HG03175 (cell line): ENCODE measurements around the gene TMEM213.
"Not testable (repeated sequence)": the region's sequence is repeated elsewhere in the genome, so short reads cannot be mapped to it uniquely, and the experiment has no call there.

Source experiments
- ATAC-seq: cut with Tn5 transposase; IDR thresholded peaks from one replicate; pipeline ENCODE4 v1.9.1; 2021; ENCODE audit warnings: mild to moderate bottlenecking, moderate library complexity; ENCODE audit not compliant: unreplicated experiment

Gene TMEM213

DNA sequence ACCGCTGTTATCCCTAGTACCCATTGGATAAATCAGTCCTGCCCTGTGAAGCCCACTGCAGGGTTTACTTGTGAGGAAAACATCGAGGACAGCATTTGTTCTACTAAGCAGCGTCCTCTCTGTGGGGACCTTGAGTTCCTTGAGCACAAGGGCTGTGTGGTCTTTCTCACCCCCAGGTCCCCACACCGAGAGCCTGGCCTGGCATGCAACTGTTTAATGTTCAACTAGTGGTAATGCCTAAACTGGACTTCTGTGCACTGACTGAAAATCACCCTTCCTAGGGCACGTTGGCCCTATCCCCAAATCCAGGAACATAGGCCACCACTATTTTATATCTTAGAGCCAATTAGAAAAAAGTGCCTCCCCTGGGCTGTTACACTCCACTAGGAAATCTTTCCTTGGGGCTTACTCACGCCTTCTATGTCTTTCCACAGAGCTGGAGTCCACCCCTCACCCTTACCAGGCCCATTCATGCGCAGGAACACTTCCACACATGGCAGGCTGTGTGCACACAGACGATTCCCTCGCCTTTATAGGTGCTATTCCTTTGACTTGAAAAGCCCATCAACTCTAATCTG is 1.7 kb upstream of the TMEM213 start:
- no peak for ATAC-seq

DNA sequence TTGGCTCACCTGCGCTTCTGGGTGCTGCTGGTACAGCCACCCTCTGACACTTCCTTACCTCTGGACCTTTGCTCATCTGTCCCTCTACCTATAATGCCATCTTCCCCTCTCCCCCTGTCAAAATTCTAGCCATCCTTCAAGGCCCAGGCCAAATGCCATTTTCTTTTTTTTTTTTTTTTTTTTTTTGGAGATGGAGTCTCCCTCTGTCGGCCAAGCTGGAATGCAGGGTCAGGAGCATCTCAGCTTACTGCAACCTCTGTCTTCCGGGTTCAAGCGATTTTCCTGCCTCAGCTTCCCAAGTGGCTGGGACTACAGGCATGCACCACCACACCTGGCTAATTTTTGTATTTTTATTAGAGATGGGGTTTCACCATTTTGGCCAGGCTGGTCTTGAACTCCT is 748 bp upstream of the TMEM213 start:
- ATAC-seq: not testable (repeated sequence)

DNA sequence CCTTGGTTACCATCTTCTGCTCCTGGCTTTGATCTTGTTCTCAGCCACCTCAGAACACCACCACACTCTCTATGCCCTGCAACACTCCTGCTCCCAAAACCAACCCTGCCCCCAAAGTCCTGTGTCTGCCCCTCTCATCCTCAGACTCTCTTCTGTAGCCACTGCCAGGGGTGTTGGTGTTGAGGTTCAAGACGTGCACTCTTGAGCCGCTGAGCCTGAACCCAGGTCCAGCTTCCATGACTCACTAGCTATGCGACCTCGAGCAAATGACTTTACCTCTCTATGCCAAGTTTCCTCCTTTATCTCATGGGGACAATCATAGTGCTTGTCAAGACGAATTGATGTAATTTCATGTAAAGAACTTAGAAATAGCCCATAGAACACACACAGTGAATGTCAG is 1.0 kb downstream of the TMEM213 start:
- no peak for ATAC-seq

DNA sequence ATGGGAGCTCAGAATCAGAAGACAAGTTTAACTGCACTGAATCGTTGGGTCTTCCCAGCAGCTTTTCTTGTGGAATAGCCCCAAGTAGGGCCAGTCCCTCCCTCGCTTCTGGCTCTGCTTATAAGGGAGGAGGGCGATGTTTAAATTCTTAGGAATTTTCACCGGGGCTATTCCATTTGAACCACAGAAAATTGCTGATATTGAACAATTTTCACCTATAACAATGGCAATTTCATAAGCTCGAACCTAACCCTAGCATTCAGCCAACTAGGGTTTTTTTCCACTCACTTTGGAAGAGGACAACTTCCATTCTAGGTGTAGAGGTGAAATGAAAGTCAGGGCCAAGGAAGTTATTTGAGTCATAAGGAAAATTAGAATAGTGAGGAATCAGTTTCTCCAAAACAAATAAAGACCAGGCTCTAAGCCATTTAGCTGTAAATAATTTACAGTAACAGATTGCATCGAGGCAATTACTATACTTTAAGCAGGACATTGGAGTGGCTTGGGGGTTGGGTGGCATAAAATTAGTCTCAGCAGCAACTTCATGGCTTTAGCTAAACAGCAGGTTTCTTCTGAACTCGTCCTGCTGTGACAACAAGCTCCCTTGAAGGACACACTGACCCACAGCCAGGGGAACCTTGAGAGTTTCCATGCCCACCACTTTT is 1.7 kb downstream of the TMEM213 start:
- ATAC-seq: no peak

DNA sequence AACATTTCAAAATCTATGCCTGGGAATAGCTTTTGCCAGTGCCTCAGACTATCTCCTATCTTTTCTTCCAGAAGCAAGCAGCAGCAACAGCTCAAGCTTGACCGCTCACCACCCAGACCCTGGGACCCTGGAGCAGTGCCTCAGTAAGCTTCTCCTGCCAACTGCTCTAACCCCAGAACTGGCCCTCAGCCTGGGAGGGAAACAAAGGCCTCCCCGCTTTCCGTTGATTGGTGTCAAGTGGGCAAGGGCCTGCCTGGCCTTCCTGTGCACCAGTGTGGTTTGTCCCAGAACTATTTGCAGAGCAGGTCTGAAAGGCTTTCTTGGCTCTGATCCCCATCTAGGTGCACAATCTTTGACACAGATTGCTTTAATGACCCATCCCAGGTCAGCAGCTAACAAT is 3.5 kb downstream of the TMEM213 start:
- ATAC-seq: no peak

DNA sequence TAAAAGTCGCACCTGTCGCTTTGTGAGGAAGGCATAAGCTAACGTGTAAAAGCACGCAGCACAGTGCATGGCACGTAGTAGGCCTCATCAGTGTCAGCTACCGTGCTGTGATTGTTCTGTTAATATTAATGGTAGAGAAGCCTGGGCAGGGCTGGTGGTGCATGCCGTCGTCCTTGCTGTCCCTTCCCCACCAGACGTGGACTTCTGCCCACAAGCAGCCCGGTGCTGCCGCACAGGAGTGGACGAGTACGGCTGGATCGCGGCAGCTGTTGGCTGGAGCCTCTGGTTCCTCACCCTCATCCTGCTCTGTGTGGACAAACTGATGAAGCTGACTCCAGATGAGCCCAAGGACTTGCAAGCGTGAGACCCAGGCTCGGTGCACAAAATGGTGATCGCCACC is 4.9 kb downstream of the TMEM213 start:
- ATAC-seq: no peak

DNA sequence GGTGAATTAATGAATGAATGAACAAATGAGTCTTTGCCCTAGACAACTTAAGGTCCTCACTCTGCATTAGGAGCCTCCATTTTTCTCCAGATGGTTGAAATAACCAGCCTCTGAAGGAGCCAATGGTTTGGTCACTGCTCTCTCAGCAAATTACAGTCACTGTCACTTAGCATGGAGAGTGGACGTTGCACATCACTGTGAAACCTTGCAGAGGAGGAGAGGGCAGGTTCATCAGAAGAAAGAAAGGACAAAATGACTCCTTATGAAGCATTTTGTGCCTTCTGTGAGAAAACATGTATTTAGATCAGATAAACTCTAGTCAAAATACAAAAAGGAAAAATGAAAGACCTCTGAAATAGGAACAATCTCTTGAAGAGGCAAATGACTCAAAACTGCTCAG is 6.8 kb downstream of the TMEM213 start:
- ATAC-seq: no peak

DNA sequence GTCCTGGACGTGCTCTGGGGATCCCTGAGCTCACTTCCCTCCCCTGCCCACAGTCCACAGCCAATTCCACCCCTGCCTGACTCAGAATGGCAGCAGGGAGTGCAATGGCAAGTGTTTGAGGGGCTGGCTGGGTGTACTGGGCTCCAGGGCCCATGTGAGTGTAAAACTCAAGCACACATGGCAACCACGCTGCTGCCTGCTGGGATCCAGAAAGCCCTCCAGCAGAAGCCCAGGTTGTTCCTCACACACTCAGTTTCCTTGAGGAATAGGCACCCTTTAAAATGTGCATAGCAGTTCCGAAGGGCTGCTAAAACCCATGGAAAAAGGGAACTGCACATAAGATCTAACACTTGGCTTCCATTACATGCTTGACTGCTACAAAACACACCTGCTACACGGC is 11.6 kb downstream of the TMEM213 start:
- no peak for ATAC-seq

DNA sequence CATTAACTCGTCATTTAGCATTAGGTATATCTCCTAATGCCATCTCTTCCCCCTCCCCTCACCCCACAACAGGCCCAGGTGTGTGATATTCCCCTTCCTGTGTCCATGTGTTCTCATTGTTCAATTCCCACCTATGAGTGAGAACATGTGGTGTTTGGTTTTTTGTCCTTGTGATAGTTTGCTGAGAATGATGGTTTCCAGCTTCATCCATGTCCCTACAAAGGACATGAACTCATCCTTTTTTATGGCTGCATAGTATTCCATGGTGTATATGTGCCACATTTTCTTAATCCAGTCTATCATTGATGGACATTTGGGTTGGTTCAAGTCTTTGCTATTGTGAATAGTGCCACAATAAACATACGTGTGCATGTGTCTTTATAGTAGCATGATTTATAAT is 13.5 kb downstream of the TMEM213 start:
- ATAC-seq: not testable (repeated sequence)

DNA sequence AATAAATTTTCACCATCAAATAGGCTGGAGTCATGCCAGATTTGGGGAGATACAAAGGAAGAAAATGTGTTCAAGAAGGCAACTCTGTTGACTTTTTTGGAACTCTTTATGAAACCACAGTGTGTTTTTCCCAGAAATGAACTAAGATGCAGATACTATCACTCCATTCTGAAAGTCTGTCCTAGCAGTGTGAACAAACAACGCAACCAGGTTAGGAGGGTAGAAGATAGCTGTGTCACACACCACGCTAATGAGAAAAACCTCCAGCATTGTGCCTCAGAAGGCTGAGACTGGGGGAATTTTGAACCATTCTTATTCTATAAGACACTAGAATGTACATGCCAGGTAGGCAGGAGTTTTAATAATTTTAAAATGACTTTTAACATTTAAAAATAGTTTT is 16.2 kb downstream of the TMEM213 start:
- ATAC-seq: no peak

DNA sequence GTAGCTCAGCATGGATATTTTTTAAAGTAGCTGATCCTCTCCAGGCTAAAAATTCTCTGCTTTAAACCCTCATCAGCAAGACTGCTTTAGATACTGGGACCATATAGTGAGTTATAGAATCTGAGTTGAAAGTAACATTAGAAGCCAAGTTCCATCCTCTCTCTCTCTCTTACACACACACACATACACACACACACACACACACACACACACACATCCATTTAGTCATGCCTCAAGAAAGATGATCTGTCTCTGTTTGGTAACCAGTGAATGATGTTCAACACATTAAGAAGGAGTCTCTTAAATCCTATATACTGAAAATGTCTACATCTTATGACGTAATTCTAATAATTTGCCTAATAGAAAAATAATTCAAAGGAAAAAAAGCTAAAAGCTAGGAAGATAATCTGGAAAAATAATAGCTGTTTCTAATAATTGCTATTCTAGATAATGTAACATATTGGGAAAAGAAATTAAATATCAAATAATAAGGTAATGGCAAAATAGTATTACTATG is 17.1 kb downstream of the TMEM213 start:
- ATAC-seq: no peak

DNA sequence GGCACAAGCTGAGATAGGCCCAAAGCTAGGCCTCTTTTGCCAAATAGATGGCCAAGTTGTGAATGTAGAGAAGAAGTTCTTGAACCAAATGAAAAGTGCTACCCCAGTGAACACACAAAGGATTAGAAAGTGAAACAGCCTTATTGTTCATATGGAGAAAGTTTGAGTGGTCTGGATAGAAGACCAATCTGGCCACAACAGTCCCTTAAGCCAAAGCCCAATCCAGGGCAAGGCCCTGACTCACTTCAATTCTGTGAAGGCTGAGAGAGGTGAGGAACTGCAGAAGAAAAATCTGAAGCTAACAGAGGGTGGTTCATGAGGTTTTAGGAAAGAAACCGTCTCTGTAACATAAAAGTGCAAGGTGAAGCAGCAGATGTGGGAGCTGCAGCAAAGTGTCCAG is 18.9 kb downstream of the TMEM213 start:
- no peak for ATAC-seq

DNA sequence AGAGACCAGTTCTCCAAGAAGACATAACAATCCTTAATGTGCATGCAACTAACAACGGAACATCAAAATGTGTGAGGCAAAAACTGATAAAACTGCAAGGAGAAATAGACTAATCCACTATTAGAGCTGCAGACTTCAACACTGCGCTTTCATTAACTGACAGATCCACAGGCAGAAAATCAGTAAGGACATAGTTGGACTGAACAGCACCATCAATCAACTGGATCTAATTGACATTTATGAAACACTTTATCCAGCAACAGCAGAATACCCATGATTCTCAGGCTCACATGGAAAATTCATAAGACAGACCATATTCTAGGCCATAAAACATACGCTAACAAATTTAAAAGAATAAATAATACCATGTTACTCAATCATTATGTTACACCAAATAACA is 21.8 kb downstream of the TMEM213 start:
- ATAC-seq: no peak

DNA sequence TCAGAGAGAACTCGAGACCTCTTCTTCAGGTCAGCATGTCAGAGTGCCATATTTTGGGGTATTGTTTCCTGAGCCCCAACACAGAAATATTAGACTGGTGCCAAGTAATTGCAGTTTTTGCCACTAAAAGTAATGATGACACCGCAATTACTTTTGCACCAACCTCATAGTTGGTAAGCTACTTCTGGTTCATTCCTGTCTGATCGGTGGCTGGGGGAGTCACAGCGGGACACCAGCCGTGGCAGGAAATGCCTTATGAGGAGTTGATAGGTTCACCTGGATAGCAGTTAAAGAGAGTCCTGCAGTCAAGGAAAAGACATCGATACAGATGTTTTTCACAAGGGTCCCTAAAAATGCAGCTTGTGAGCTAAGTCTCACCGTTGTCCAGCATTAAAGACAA is 24.1 kb downstream of the TMEM213 start:
- ATAC-seq: no peak

DNA sequence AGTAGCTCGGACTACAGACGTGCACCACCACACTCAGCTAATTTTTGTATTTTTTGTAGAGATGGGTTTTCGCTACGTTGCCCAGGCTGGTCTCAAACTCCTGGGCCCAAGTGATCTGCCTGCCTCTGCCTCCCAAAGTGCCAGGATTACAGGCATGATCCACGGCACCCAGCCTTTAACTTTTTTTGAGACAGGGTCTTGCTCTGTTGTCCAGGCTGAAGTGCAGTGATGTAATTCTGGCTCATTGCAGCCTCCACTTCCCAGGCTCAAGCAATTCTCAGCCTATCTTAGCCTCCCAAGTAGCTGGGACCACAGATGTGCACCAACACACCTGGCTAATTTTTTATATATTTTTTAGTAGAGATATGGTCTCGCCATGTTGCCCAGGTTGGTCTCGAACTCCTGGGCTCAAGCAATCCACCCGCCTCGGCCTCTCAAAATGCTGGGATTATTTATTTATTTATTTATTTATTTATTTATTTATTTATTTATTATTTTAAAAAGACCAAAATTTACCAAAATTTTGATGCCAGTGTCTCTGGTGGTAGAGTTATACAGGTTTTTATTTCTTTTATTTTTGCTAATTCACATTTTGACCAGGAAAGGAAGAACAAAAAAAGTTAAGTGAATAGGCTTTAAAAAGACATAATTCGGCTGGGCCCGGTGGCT is 25.2 kb downstream of the TMEM213 start:
- no peak for ATAC-seq

DNA sequence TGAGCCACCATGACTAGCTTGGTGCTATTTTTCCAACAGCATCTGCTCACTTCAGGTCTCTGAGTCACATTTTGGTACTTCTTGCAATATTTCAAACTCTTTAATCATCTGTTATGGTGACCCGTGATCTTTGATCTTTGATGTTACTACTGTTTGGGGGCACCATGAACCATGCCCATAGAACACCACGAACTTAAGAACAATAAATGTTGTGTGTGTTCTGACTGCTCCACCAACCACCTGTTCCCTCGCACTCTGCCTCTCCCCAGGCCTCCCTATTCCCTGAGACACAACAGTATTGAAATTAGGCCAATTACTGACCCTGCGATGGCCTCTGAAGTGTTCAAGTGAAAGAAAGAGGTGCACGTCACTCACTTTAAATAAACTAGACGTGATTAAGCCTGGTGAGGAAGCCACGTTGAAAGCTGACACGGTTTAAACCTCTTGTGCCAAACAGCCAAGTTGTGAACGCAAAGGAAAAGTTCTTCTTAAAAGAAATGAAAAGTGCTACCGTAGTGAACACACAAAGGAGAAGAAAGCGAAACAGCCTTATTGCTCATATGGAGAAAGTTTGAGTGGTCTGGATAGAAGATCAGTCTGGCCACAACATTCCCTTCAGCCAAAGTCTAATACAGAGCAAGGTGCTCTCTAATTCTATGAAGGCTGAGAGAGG is 27.4 kb downstream of the TMEM213 start:
- ATAC-seq: no peak

DNA sequence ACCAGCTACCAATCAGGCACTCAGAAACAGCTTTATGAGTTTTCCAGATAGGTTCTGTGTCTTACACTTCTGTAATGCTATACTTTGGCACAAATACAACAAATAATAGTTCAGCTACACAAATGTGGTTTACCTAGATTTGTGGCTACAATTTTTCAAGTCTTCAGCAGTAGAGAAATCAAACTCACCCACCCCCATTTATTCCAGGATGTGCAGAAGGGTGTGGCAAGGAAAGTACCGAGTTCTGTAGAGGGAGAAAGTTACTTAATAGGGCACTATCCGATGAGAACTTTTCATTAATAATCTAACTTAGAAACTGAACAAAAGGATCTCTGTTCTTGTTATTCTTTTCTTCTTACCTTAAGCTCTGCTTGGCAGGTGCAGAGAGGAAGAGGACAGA is 30.5 kb downstream of the TMEM213 start:
- no peak for ATAC-seq

DNA sequence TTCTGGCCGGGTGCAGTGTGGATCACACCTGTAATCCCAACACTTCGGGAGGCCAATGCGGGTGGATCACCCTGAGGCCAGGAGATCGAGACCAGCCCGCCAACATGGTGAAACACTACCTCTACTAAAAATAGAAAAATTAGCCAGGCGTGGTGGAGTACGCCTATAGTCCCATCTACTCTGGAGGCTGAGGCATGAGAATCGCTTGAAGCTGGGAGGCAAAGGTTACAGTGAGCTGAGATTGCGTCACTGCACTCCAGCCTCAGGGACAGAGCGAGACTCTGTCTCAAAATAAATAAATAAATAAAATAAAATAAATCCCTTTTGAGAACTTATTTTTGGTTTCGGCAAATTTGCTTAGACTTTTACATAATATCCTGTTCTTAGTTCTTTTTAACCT is 31.5 kb downstream of the TMEM213 start:
- ATAC-seq: no peak

DNA sequence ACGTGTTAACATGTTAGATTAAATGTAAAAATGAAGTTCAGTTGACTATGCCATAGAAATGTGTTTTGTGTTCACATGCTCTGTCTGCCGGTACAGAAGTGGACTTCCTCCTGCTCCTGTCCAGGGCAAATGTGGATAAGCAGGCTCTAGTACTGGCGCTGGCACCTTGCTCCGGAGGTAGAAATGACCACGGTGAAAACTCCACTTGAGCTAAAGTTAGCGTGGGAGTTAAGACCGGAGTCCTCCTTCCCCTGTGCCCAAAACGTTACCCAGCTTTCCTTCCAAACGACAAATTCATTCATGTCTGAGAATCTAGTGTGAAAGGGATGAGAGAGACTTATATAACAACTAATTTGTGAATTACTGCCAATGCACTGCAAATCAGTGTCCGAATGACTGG is 35.2 kb downstream of the TMEM213 start:
- ATAC-seq: no peak

DNA sequence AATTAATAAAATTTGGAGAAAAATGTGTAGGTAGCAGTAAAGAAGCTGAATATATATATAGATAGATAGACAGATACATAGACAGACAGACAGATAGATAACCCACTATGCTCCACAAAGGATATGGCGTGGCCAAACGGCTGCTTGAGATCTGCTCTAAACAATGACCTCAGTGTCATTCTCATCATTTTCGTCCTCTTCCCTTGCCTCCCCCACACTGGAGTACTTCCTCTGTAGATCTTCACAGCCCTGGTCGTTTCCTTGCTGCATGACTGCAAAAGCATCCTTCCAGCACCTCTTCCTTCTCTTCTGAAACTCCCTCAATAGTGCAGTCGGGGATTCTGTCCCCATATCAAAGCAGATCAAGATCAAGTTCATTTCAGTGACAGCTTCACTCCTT is 35.8 kb downstream of the TMEM213 start:
- ATAC-seq: no peak

DNA sequence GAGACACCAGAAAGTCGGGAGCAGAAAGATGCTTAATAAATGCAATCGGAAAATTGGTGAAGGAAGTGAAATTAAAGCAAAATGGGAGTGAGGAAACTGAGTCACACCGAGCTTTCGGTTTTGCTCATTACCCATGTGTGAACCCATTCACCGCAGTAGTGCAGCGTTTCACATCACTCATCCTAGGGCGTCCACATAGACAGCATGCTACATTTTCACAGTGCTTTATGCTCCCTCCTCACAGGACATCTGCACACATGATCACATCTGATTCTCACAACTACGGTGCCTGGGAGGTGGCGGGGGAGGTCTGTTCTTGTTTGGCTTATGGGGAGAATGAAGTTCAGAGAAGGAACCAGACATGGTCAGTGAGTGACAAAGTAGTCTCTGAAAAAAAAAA is 36.8 kb downstream of the TMEM213 start:
- no peak for ATAC-seq

DNA sequence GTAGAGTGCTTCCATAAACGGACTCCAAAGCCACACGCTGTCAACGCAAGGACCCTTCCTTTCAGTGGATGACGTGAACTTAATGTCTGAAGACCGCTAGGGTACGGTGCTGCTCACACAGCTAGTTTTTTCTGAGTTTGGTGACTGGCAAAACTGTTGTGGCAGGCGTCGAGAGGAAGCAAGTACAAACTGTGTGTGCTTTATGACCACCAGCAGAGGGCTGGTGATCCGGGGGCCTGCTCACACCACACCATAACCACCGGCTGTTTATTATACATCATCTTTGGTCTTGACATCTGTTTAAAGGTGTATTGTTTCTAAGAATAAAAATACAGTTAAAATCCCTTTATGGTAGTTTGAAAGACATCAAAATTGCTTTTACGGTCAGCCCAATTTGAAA is 37.3 kb downstream of the TMEM213 start:
- ATAC-seq: no peak
